Activated CD4-positive, alpha-beta T cell treated with anti-CD3 and anti-CD28 coated beads, Interleukin-2, amount 50 U/mL, for 16 hours (primary cell): ENCODE data around the gene PHRF1.
A peak's percentile ranks its signal among the peaks of the same experiment; 100 is the strongest.

Experiments used
- DNase-seq: peaks from one replicate; pipeline ENCODE4 v3.0.0-alpha.2; 2020

Gene PHRF1

GRCh38 chr11:598005-598680 is 21.9 kb downstream of the PHRF1 start:
- no peak for DNase-seq

GRCh38 chr11:601573-602245 is 25.4 kb downstream of the PHRF1 start:
- no peak for DNase-seq

GRCh38 chr11:603154-603553 is 26.9 kb downstream of the PHRF1 start:
- no peak for DNase-seq

GRCh38 chr11:605286-606129 is 29.2 kb downstream of the PHRF1 start:
- DNase-seq, result no peak

GRCh38 chr11:606245-606644 is 30.0 kb downstream of the PHRF1 start:
- DNase-seq, result no peak

- DNase-seq, result no peak
Measured at GRCh38 chr11:607020-607780, 30.9 kb downstream of the PHRF1 start.

- no peak for DNase-seq
Measured at GRCh38 chr11:607971-608659, 31.8 kb downstream of the PHRF1 start.

- DNase-seq, result no peak
Measured at GRCh38 chr11:608791-609251, 32.6 kb downstream of the PHRF1 start.

- no peak for DNase-seq
Measured at GRCh38 chr11:609341-609811, 33.1 kb downstream of the PHRF1 start.

- no peak for DNase-seq
Measured at GRCh38 chr11:610146-610801, 34.0 kb downstream of the PHRF1 start.

- no peak for DNase-seq
Measured at GRCh38 chr11:611001-611996, 35.0 kb downstream of the PHRF1 start.

- DNase-seq, result no peak
Measured at GRCh38 chr11:612201-612960, 36.1 kb downstream of the PHRF1 start.

GRCh38 chr11:612961-613300 is 36.7 kb downstream of the PHRF1 start:
- DNase-seq, result no peak

GRCh38 chr11:613369-613968 is 37.2 kb downstream of the PHRF1 start:
- peak; percentile 77 for DNase-seq

GRCh38 chr11:614021-614622 is 37.9 kb downstream of the PHRF1 start:
- DNase-seq, result no peak

- no peak for DNase-seq
Measured at GRCh38 chr11:614623-615503, 38.6 kb downstream of the PHRF1 start.

GRCh38 chr11:615504-616319 is 39.4 kb downstream of the PHRF1 start, which contains the start of gene IRF7:
IRF7 (minus strand) TSS chr11:615950; CDS start chr11:615364, 586 bp downstream.
- DNase-seq, result peak; percentile 90
